ENCODE measurements around the gene PHKG1.

- TF ChIP-seq TAF1 (IDR thresholded peaks at IDR 0.05; ENCODE audit: borderline replicate concordance, low read depth, low read length) (peak; percentile 67), POLR2A (IDR thresholded peaks at IDR 0.05; ENCODE audit: low read depth, low read length) (peak; percentile 65; the same call in 1 of the 2 replicates)
Observed at GRCh38 chr7:56033671-56034432, 58.9 kb downstream of the PHKG1 start.
